Esophagus squamous epithelium (tissue), 4 donors: Measurements from ENCODE around the gene CXCR6.

Experiments used
- POLR2A ChIP-seq, 4 donors: fragments of 450-650 bp; IDR thresholded peaks; one replicate each; pipeline ENCODE4 v1.6.1; 2017; ENCODE audit warnings: antibody characterized with exemption in 4 of 4, mild to moderate bottlenecking in 4 of 4, moderate library complexity in 3 of 4
- TF ChIP-seq, protein P1 (sequence below), 6 experiments: fragments of 450-650 bp in 4 of 6; fragments of 200-600 bp in 2 of 6; sonication (generic) in 2 of 6; IDR thresholded peaks; one replicate each; pipeline ENCODE4 v1.5.1; 2016 to 2019; ENCODE audit warnings: antibody characterized with exemption in 6 of 6, mild to moderate bottlenecking in 4 of 6, moderate library complexity in 4 of 6

DNA sequence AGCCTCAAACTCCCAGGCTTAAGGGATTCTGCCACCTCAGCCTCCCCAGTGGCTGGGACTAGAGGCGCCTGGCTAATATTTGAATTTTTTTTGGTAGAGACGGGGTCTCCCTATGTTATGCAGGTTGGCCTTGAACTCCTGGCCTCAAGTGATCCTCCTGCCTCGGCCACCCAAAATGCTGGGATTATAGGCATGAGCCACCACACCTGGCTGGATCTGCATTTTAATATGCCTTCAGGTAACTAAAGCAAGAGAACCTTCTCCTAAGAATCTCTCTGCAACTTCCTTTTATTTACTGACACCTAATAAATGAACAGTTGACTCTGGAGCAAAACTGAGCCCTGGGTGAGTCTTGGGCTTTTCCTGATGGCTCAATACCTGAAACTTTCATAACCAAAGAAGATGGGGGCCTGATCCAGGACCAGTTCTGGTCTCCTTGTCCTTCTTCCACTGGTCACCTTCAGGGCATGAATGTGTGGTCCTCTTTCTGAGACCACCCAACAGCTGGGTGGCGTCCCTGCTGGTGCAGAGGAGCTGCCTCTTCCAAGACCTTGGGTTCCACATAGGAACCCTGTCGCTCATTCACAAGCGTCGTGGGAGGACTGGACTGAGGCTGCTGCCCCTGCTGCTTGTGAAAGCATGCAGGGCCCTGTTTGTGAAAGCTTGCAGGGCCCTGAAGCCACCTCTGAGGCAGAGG is 28.8 kb upstream of the CXCR6 start:
- TF ChIP-seq POLR2A (IDR thresholded peaks at IDR 0.05), result no peak
- TF ChIP-seq, protein P1, sequence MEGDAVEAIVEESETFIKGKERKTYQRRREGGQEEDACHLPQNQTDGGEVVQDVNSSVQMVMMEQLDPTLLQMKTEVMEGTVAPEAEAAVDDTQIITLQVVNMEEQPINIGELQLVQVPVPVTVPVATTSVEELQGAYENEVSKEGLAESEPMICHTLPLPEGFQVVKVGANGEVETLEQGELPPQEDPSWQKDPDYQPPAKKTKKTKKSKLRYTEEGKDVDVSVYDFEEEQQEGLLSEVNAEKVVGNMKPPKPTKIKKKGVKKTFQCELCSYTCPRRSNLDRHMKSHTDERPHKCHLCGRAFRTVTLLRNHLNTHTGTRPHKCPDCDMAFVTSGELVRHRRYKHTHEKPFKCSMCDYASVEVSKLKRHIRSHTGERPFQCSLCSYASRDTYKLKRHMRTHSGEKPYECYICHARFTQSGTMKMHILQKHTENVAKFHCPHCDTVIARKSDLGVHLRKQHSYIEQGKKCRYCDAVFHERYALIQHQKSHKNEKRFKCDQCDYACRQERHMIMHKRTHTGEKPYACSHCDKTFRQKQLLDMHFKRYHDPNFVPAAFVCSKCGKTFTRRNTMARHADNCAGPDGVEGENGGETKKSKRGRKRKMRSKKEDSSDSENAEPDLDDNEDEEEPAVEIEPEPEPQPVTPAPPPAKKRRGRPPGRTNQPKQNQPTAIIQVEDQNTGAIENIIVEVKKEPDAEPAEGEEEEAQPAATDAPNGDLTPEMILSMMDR (IDR thresholded peaks at IDR 0.05), result no peak
